GM12875 (cell line): ENCODE data around the gene CAMSAP3.

Experiments used
- H3K4me3 ChIP-seq: one replicate; pipeline ENCODE4 v1.5.1; 2011; ENCODE audit warnings: low read depth, low read length, control low read depth
- CTCF ChIP-seq: IDR thresholded peaks from 2 replicates; pipeline ENCODE4 v1.5.1; 2011; ENCODE audit warnings: low read depth, mild to moderate bottlenecking, control low read depth, inconsistent platforms, low read length, moderate library complexity, borderline replicate concordance; ENCODE audit not compliant: insufficient read depth

CAMSAP3 gene

GRCh38 chr19:7620442-7621412, 25.1 kb downstream of the CAMSAP3 start:
- no peak overlapping the region for H3K4me3 ChIP-seq

GRCh38 chr19:7622933-7623685, 27.4 kb downstream of the CAMSAP3 start:
- TF ChIP-seq CTCF, result no peak
- H3K4me3 ChIP-seq, result no peak overlapping the region

More at GRCh38 chr19:7620442-7621412, 25.1 kb downstream of the CAMSAP3 start:
- no peak for TF ChIP-seq CTCF

GRCh38 chr19:7623725-7624603, 28.3 kb downstream of the CAMSAP3 start:
- no peak for TF ChIP-seq CTCF
- H3K4me3 ChIP-seq, result no peak overlapping the region

GRCh38 chr19:7624810-7625209, 29.1 kb downstream of the CAMSAP3 start:
- no peak overlapping the region for H3K4me3 ChIP-seq
- TF ChIP-seq CTCF, result no peak

- H3K4me3 ChIP-seq, result no peak overlapping the region
- no peak for TF ChIP-seq CTCF
Observed at GRCh38 chr19:7625763-7626372, 30.2 kb downstream of the CAMSAP3 start.

- TF ChIP-seq CTCF, result no peak
- H3K4me3 ChIP-seq, result no peak overlapping the region
Observed at GRCh38 chr19:7627166-7627565, 31.5 kb downstream of the CAMSAP3 start.
